Naive thymus-derived CD4-positive, alpha-beta T cell (primary cell): ENCODE measurements around the gene INMT. TPM values are rescaled to one million over a fixed set of nuclear protein-coding genes. Genes with fewer than 3 reads are reported as not detected.
A peak's percentile ranks its signal among the peaks of the same experiment; 100 is the strongest.

Source experiments
- ATAC-seq: fragments of 150-1000 bp; cut with Tn5 transposase; 2 replicates; pipeline ENCODE4 v1.10.0; 2021; ENCODE audit warnings: mild to moderate bottlenecking, moderate library complexity
- CTCF ChIA-PET: fragments of 350-600 bp; sonication (Branson Sonifier 250); formaldehyde crosslinking; loops from one replicate; lab custom pipeline; 2021; ENCODE audit warnings: antibody characterized with exemption; lab: Charles Lee
- POLR2A ChIA-PET: fragments of 350-600 bp; sonication (Branson Sonifier 250); formaldehyde crosslinking; loops from one replicate; lab custom pipeline; 2021; ENCODE audit warnings: antibody characterized with exemption, inconsistent platforms; lab: Charles Lee
- DNase-seq, 9 donors: peaks; one replicate each; pipeline versions ENCODE4 v3.0.0 to v3.0.0-alpha.2; 2020 to 2022; ENCODE audit warnings: mixed read lengths in 1 of 9
- H3K27ac ChIP-seq: one replicate; pipeline ENCODE4 v1.7.0; 2013; ENCODE audit warnings: mild to moderate bottlenecking, low read depth, low read length, moderate library complexity
- H3K27me3 ChIP-seq, 2 donors: one replicate each; pipeline ENCODE4 v1.7.0; 2013; ENCODE audit warnings: low read length in 2 of 2, mild to moderate bottlenecking in 2 of 2, moderate library complexity in 2 of 2; ENCODE audit not compliant: control insufficient read depth in 2 of 2, insufficient read depth in 2 of 2
- H3K36me3 ChIP-seq, 3 experiments: 1 replicate in 2 of 3; 2 replicates in 1 of 3; pipeline ENCODE4 v1.7.0; 2013; ENCODE audit warnings: low read length in 3 of 3, mild to moderate bottlenecking in 3 of 3, moderate library complexity in 1 of 3; ENCODE audit not compliant: insufficient read depth in 3 of 3, control insufficient read depth in 2 of 3
- H3K4me1 ChIP-seq, 2 donors: one replicate each; pipeline ENCODE4 v1.7.0; 2013; ENCODE audit warnings: low read length in 2 of 2, mild to moderate bottlenecking in 2 of 2, moderate library complexity in 1 of 2; ENCODE audit not compliant: control insufficient read depth in 2 of 2, insufficient read depth in 2 of 2
- H3K4me3 ChIP-seq: 2 replicates; pipeline ENCODE4 v1.7.0; 2013; ENCODE audit warnings: mild to moderate bottlenecking, low read length
- H3K9me3 ChIP-seq, 3 experiments: 1 replicate in 2 of 3; 2 replicates in 1 of 3; pipeline ENCODE4 v1.7.0; 2013; ENCODE audit warnings: low read length in 3 of 3; ENCODE audit not compliant: control insufficient read depth in 2 of 3
- H3K27ac Mint-ChIP-seq, 9 donors: one replicate each; pipeline ENCODE4 v1.8.0; 2020 to 2022; ENCODE audit warnings: mixed read lengths in 9 of 9, mild to moderate bottlenecking in 8 of 9, moderate library complexity in 5 of 9, inconsistent platforms in 2 of 9
- H3K27me3 Mint-ChIP-seq, 5 donors: one replicate each; pipeline ENCODE4 v1.8.0; 2021 to 2022; ENCODE audit warnings: mixed read lengths in 5 of 5, mild to moderate bottlenecking in 1 of 5
- H3K36me3 Mint-ChIP-seq, 5 donors: one replicate each; pipeline ENCODE4 v1.8.0; 2020 to 2022; ENCODE audit warnings: mixed read lengths in 5 of 5, mild to moderate bottlenecking in 3 of 5, inconsistent platforms in 1 of 5
- H3K4me1 Mint-ChIP-seq, 7 donors: one replicate each; pipeline ENCODE4 v1.8.0; 2020 to 2022; ENCODE audit warnings: mixed read lengths in 7 of 7, mild to moderate bottlenecking in 3 of 7, inconsistent platforms in 1 of 7
- H3K4me3 Mint-ChIP-seq, 10 donors: one replicate each; pipeline ENCODE4 v1.8.0; 2020 to 2022; ENCODE audit warnings: mild to moderate bottlenecking in 10 of 10, mixed read lengths in 10 of 10, moderate library complexity in 6 of 10, inconsistent platforms in 2 of 10
- H3K9me3 Mint-ChIP-seq, 11 donors: one replicate each; pipeline ENCODE4 v1.8.0; 2020 to 2022; ENCODE audit warnings: mixed read lengths in 11 of 11, mild to moderate bottlenecking in 4 of 11, inconsistent platforms in 1 of 11, moderate library complexity in 1 of 11
- intact Hi-C, 2 donors: fragments of 100-400 bp; cut with micrococcal nuclease; formaldehyde crosslinking; loops; one replicate each; pipeline ENCODE4 v1.15.1; 2023
- polyA plus RNA-seq, 2 donors: library from polyadenylated mRNA; unstranded; fragments of 300-500 nt; fragmentation: Illumina TruSeq; gene quantifications; one replicate each; pipeline ENCODE4 v1.2.3, GENCODE V29; 2021
- total RNA-seq, 6 experiments: library from RNA in 5 of 6; stranded (reverse) in 5 of 6; gene quantifications; 1 replicate in 5 of 6; 2 replicates in 1 of 6; pipeline ENCODE4 v1.2.3 and lab custom pipeline; 2021 to 2026

The INMT gene
- total and polyA plus RNA-seq, 7 experiments from 2014 or later, result 0.24 to 4.8 (median 0.55) TPM; not detected in 1

GRCh38 chr7:30765408-30765807, 13.5 kb downstream of the INMT start:
- Mint-ChIP-seq H3K4me1 (peaks cover 0 to 2% (median 0%) of the 10 kb centered on the region in 7 donors), H3K27ac (no peak overlapping the region), H3K9me3 (peaks cover 0 to 1% (median 0%) of the 10 kb centered on the region in 11 donors), H3K27me3 (peaks cover 0 to 15% (median 0%) of the 10 kb centered on the region in 5 donors), H3K36me3 (no peaks in the 10 kb centered on the region), H3K4me3 (no peak overlapping the region)
- H3K27me3 ChIP-seq, result no peaks in the 10 kb centered on the region
- intact Hi-C loops, result no loop called here
- ChIA-PET CTCF (no interaction called here), POLR2A (no interaction called here)
- no peaks in the 10 kb centered on the region for H3K4me1 ChIP-seq
- no peak for DNase-seq
- H3K36me3 ChIP-seq, result no peaks in the 10 kb centered on the region
- no peak overlapping the region for H3K27ac ChIP-seq
- no peaks in the 10 kb centered on the region for H3K9me3 ChIP-seq
- no peak overlapping the region for H3K4me3 ChIP-seq
- no peak for ATAC-seq

DNA sequence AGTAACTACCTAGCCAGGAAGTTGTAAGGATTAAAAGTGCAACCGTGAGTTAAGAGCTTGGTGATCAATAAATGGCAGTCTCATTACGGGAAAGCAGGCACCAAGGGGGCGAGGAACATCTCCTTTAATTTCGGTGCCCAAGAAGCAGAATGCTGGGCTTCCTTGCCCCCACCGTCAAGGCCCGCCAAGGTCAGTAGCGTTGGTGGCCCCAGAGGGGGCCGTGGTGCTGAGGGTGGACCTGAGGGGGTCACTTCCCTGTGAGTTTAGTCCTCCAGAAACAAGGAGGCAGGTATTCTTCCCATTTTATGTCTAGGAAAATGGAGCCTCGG, 18.9 kb downstream of the INMT start:
- Histone ChIP-seq H3K9me3 (no peaks in the 10 kb centered on the region), H3K4me1 (no peaks in the 10 kb centered on the region), H3K27me3 (no peaks in the 10 kb centered on the region), H3K36me3 (peaks cover 0 to 7% (median 0%) of the 10 kb centered on the region in 3 experiments), H3K27ac (peak overlapping the region; percentile 71), H3K4me3 (peak overlapping the region; percentile 82)
- DNase-seq (peak in 1 of 9 donors; percentile 6), ATAC-seq (no peak)
- Mint-ChIP-seq H3K27me3 (peaks cover 0 to 9% (median 0%) of the 10 kb centered on the region in 5 donors), H3K9me3 (no peaks in the 10 kb centered on the region), H3K4me1 (peaks cover 0 to 12% (median 6%) of the 10 kb centered on the region in 7 donors), H3K4me3 (peak overlapping the region; percentile 68 to 92 (median 81)), H3K27ac (peak overlapping the region in 8 of 9 donors; percentile 13 to 70 (median 40)), H3K36me3 (no peaks in the 10 kb centered on the region)
- ChIA-PET CTCF (interaction anchor here (0.6 kb wide), 1 partner anchor 12 kb away, joined by 3 read pairs; no protein-coding TSS in a partner anchor), POLR2A (interaction anchor here (0.8 kb wide), 1 partner anchor 306 kb away, joined by 3 read pairs; no protein-coding TSS in a partner anchor)
- intact Hi-C loops, result loop anchor here (1.0 to 5.0 kb wide), 8 partner anchors 44 to 744 kb away; partner anchors contain the start of genes FKBP14 (in 2 of the 2), GARS1 (in 2 of the 2), GGCT (in 1 of the 2) and MTURN (in 1 of the 2)

GRCh38 chr7:30771174-30771879, 19.4 kb downstream of the INMT start, which contains the start of gene MINDY4:
MINDY4 (plus strand) TSS chr7:30771417; CDS start chr7:30771494, 77 bp downstream.
- Histone ChIP-seq H3K4me3 (peak within 1 kb of the TSS; percentile 82), H3K4me1 (no peaks in the 10 kb centered on the region), H3K27ac (peak within 1 kb of the TSS; percentile 71), H3K27me3 (no peaks in the 10 kb centered on the region), H3K9me3 (no peaks in the 10 kb centered on the region), H3K36me3 (peaks cover 0 to 7% (median 0%) of the 10 kb centered on the region in 3 experiments)
- intact Hi-C loops, result loop anchor here (1.0 to 5.0 kb wide), 8 partner anchors 44 to 745 kb away; partner anchors contain the start of genes FKBP14 (in 2 of the 2), GARS1 (in 2 of the 2), GGCT (in 1 of the 2) and MTURN (in 1 of the 2)
- peak within 1 kb of the TSS; percentile 51 to 83 (median 70) for H3K27ac Mint-ChIP-seq
- H3K4me1 Mint-ChIP-seq, result peaks cover 0 to 12% (median 6%) of the 10 kb centered on the region in 7 donors
- DNase-seq, result peak; percentile 30 to 69 (median 52)
- ChIA-PET POLR2A (interaction anchor here (0.8 to 1.1 kb wide), 2 partner anchors 44 to 307 kb away, joined by 3 read pairs; no protein-coding TSS in a partner anchor), CTCF (no interaction called here)
- ATAC-seq, result peak; percentile 89
- H3K36me3 Mint-ChIP-seq, result no peaks in the 10 kb centered on the region
- H3K4me3 Mint-ChIP-seq, result peak within 1 kb of the TSS; percentile 68 to 94 (median 88)
- H3K9me3 Mint-ChIP-seq, result no peaks in the 10 kb centered on the region
- peaks cover 0 to 9% (median 0%) of the 10 kb centered on the region in 5 donors for H3K27me3 Mint-ChIP-seq

GRCh38 chr7:30771880-30772425, 20.0 kb downstream of the INMT start:
- H3K4me3 Mint-ChIP-seq, result peak overlapping the region; percentile 68 to 94 (median 88)
- Histone ChIP-seq H3K9me3 (no peaks in the 10 kb centered on the region), H3K36me3 (peaks cover 0 to 7% (median 0%) of the 10 kb centered on the region in 3 experiments), H3K27me3 (no peaks in the 10 kb centered on the region), H3K27ac (peak overlapping the region; percentile 71), H3K4me3 (peak overlapping the region; percentile 82), H3K4me1 (no peaks in the 10 kb centered on the region)
- peak overlapping the region; percentile 23 to 83 (median 66) for H3K27ac Mint-ChIP-seq
- no peaks in the 10 kb centered on the region for H3K36me3 Mint-ChIP-seq
- ATAC-seq (no peak), DNase-seq (peak in 2 of 9 donors; percentile 5 to 18)
- POLR2A ChIA-PET, result interaction anchor here (1.1 kb wide), 1 partner anchor 45 kb away, joined by 3 read pairs; no protein-coding TSS in a partner anchor
- H3K9me3 Mint-ChIP-seq, result no peaks in the 10 kb centered on the region
- CTCF ChIA-PET, result no interaction called here
- H3K4me1 Mint-ChIP-seq, result peaks cover 0 to 12% (median 6%) of the 10 kb centered on the region in 7 donors
- peaks cover 0 to 9% (median 0%) of the 10 kb centered on the region in 5 donors for H3K27me3 Mint-ChIP-seq
- intact Hi-C loops, result loop anchor here (1.0 to 5.0 kb wide), 8 partner anchors 45 to 745 kb away; partner anchors contain the start of genes FKBP14 (in 2 of the 2), GARS1 (in 2 of the 2), GGCT (in 1 of the 2) and MTURN (in 1 of the 2)

DNA sequence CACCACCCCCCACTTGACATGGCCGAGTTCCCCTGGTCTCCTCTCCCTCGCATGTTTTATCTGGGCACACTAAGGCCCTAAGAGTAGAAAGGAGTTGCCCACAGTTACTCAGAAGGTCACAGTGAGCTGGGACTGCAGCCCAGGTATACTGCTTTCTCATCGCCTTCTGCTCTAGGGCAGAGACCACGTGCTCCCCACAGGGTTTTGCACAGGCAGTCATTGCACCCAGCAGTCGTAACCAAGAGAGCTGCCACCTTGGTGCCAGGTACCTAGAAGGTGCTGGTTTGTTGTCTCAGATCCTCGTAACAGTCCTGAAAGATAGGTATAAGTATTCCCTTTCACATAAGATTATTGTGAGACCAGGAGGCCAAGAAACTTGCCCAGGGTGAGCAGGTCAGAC, 21.0 kb downstream of the INMT start:
- H3K27ac Mint-ChIP-seq, result no peak overlapping the region
- peaks cover 0 to 12% (median 6%) of the 10 kb centered on the region in 7 donors for H3K4me1 Mint-ChIP-seq
- intact Hi-C loops, result loop anchor here in 1 of 2 donors (5.0 kb wide), 1 partner anchor 746 kb away; the partner anchor contains the start of genes FKBP14 and PLEKHA8
- POLR2A ChIA-PET, result no interaction called here
- DNase-seq, result no peak
- Histone ChIP-seq H3K36me3 (peaks cover 0 to 7% (median 0%) of the 10 kb centered on the region in 3 experiments), H3K4me3 (no peak overlapping the region), H3K4me1 (no peaks in the 10 kb centered on the region), H3K9me3 (no peaks in the 10 kb centered on the region), H3K27ac (no peak overlapping the region), H3K27me3 (no peaks in the 10 kb centered on the region)
- H3K36me3 Mint-ChIP-seq, result no peaks in the 10 kb centered on the region
- H3K4me3 Mint-ChIP-seq, result peak overlapping the region in 2 of 10 donors; percentile 14 to 82
- CTCF ChIA-PET, result interaction anchor here (0.8 to 1.0 kb wide), 2 partner anchors 33 to 129 kb away, joined by 3 read pairs; no protein-coding TSS in a partner anchor
- no peaks in the 10 kb centered on the region for H3K9me3 Mint-ChIP-seq
- no peak for ATAC-seq
- peaks cover 0 to 4% (median 0%) of the 10 kb centered on the region in 5 donors for H3K27me3 Mint-ChIP-seq

DNA sequence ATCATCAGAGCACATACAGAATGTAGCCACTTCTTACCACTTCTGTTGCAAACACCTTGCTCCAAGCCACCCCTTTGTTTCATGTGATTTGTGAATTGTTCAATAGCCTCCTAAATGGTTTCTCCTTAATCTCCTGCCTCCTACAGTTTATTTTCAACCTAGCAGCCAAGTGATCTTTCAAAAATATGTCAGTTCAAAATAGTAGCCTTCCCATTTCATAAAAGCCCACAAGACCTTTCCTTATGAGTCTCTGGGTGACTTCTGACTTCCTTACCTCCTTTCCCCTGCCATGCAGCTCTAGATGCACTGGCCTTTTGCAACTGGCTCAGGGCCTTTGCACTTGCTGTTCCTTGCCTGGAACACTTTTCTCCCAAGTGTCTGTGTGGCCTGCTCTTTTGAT, 24.1 kb downstream of the INMT start:
- no peak overlapping the region for H3K27ac ChIP-seq
- H3K27ac Mint-ChIP-seq, result no peak overlapping the region
- CTCF ChIA-PET, result no interaction called here
- H3K36me3 ChIP-seq, result peaks cover 0 to 7% (median 0%) of the 10 kb centered on the region in 3 experiments
- intact Hi-C loops, result no loop called here
- no peaks in the 10 kb centered on the region for H3K36me3 Mint-ChIP-seq
- H3K9me3 Mint-ChIP-seq, result no peaks in the 10 kb centered on the region
- H3K4me1 ChIP-seq, result no peaks in the 10 kb centered on the region
- no peak overlapping the region for H3K4me3 Mint-ChIP-seq
- no peaks in the 10 kb centered on the region for H3K9me3 ChIP-seq
- DNase-seq (no peak), ATAC-seq (no peak)
- no peak overlapping the region for H3K4me3 ChIP-seq
- peaks cover 0 to 6% (median 5%) of the 10 kb centered on the region in 7 donors for H3K4me1 Mint-ChIP-seq
- H3K27me3 Mint-ChIP-seq, result no peaks in the 10 kb centered on the region
- POLR2A ChIA-PET, result no interaction called here
- no peaks in the 10 kb centered on the region for H3K27me3 ChIP-seq
